Neural cell (in vitro differentiated cells): ENCODE results near the gene SPAAR.

Experiments used
- CTCF ChIP-seq: fragments of 450-650 bp; IDR thresholded peaks from 2 replicates; pipeline ENCODE4 v1.5.1; 2014; ENCODE audit warnings: antibody characterized with exemption, mild to moderate bottlenecking, moderate library complexity; ENCODE audit not compliant: poor library complexity, severe bottlenecking
- EP300 ChIP-seq: fragments of 450-650 bp; conservative IDR thresholded peaks from 2 replicates; pipeline ENCODE4 v1.6.1; 2014; ENCODE audit warnings: antibody characterized with exemption, mild to moderate bottlenecking, moderate library complexity; ENCODE audit not compliant: poor library complexity, severe bottlenecking
- MXI1 ChIP-seq: fragments of 450-650 bp; conservative IDR thresholded peaks from 2 replicates; pipeline ENCODE4 v1.6.1; 2014; ENCODE audit warnings: antibody characterized with exemption, mild to moderate bottlenecking; ENCODE audit not compliant: poor library complexity, severe bottlenecking
- TAF1 ChIP-seq: IDR thresholded peaks from 2 replicates; pipeline ENCODE4 v1.6.1; 2012; ENCODE audit warnings: low read depth
- TF ChIP-seq, protein P1 (sequence below): IDR thresholded peaks from 2 replicates; pipeline ENCODE4 v1.6.1; 2012; ENCODE audit warnings: borderline replicate concordance

DNA sequence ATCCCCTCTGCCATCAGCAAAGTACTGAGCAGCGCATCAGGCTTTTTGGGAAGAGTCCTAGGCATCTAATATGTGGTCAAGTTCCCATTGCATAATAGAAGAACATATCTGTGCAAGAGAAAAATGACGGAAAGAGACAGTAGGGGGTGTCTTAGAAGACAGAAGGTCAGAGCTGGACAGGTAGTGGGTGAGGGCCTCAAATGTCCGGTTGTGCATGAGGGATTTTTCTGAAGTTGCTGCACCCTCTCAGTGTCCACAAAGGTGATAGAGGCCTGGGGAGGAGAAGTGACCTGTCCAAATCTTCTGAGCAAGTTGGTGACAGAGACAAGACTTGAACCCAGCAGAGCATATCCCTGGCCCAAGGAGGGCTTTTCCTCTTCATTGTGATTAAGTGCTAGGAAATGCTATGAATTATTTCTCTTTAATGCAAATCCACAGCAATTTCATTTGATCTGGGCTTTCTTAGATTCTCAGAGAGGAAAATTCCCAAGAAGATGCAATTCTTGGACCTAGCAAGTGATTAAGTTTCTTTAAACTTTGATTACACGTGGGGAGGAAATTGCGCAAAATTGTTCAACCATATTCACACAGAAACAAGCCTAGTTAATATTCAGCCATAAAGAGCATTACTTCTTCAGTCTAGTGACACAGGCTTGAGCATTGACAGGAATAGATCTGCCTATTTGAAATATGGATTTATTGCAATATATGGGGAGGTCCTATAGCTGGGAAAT is 49.0 kb downstream of the SPAAR start, which contains the start of gene OR2S2:
- no peak for TF ChIP-seq CTCF
- TF ChIP-seq, protein P1, sequence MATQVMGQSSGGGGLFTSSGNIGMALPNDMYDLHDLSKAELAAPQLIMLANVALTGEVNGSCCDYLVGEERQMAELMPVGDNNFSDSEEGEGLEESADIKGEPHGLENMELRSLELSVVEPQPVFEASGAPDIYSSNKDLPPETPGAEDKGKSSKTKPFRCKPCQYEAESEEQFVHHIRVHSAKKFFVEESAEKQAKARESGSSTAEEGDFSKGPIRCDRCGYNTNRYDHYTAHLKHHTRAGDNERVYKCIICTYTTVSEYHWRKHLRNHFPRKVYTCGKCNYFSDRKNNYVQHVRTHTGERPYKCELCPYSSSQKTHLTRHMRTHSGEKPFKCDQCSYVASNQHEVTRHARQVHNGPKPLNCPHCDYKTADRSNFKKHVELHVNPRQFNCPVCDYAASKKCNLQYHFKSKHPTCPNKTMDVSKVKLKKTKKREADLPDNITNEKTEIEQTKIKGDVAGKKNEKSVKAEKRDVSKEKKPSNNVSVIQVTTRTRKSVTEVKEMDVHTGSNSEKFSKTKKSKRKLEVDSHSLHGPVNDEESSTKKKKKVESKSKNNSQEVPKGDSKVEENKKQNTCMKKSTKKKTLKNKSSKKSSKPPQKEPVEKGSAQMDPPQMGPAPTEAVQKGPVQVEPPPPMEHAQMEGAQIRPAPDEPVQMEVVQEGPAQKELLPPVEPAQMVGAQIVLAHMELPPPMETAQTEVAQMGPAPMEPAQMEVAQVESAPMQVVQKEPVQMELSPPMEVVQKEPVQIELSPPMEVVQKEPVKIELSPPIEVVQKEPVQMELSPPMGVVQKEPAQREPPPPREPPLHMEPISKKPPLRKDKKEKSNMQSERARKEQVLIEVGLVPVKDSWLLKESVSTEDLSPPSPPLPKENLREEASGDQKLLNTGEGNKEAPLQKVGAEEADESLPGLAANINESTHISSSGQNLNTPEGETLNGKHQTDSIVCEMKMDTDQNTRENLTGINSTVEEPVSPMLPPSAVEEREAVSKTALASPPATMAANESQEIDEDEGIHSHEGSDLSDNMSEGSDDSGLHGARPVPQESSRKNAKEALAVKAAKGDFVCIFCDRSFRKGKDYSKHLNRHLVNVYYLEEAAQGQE = no peak
- no peak for TF ChIP-seq TAF1
- no peak for TF ChIP-seq MXI1
- no peak for TF ChIP-seq EP300
